NK-92 (cell line): ENCODE measurements around the gene PPARG.
"Not testable (repeated sequence)": the region's sequence is repeated elsewhere in the genome, so short reads cannot be mapped to it uniquely, and the experiment has no call there.

Experiments used
- DNase-seq: peaks from one replicate; lab custom pipeline; 2025; ENCODE audit not compliant: unreplicated experiment; lab: John Stamatoyannopoulos, UW

PPARG gene

GRCh38 chr3:12439161-12439940, 150.5 kb downstream of the PPARG start:
- DNase-seq: no peak

- DNase-seq: no peak
These were observed 152.3 kb downstream of the PPARG start for GRCh38 chr3:12440927-12441714.

GRCh38 chr3:12442654-12443501, 154.0 kb downstream of the PPARG start:
- no peak for DNase-seq

- DNase-seq: no peak
These were observed 155.1 kb downstream of the PPARG start for GRCh38 chr3:12443781-12444522.

GRCh38 chr3:12444582-12445471, 156.0 kb downstream of the PPARG start:
- no peak for DNase-seq

GRCh38 chr3:12445523-12446240, 156.8 kb downstream of the PPARG start:
- no peak for DNase-seq

GRCh38 chr3:12446298-12446697, 157.4 kb downstream of the PPARG start:
- no peak for DNase-seq

GRCh38 chr3:12447075-12447474, 158.2 kb downstream of the PPARG start:
- DNase-seq: no peak

GRCh38 chr3:12448404-12449202, 159.7 kb downstream of the PPARG start:
- DNase-seq: not testable (repeated sequence)

GRCh38 chr3:12449889-12450682, 161.2 kb downstream of the PPARG start:
- no peak for DNase-seq

GRCh38 chr3:12451481-12451880, 162.6 kb downstream of the PPARG start:
- no peak for DNase-seq

GRCh38 chr3:12451960-12452359, 163.1 kb downstream of the PPARG start:
- no peak for DNase-seq

- no peak for DNase-seq
These were observed 163.8 kb downstream of the PPARG start for GRCh38 chr3:12452361-12453330.

- DNase-seq: no peak
These were observed 165.4 kb downstream of the PPARG start for GRCh38 chr3:12454076-12454815.

GRCh38 chr3:12454816-12455121, 165.9 kb downstream of the PPARG start:
- DNase-seq: no peak

- DNase-seq: no peak
These were observed 166.9 kb downstream of the PPARG start for GRCh38 chr3:12455740-12456139.
